ENCODE measurements around the gene KCNN2. TPM values are rescaled to one million over a fixed set of nuclear protein-coding genes. Genes with fewer than 3 reads are reported as not detected.

The KCNN2 gene
- total and polyA plus RNA-seq, 9 of the 15 experiments (the other 6 are each of a cell fraction or from before 2014, with no cell fraction given) = 0.07 TPM; not detected in 8

DNA sequence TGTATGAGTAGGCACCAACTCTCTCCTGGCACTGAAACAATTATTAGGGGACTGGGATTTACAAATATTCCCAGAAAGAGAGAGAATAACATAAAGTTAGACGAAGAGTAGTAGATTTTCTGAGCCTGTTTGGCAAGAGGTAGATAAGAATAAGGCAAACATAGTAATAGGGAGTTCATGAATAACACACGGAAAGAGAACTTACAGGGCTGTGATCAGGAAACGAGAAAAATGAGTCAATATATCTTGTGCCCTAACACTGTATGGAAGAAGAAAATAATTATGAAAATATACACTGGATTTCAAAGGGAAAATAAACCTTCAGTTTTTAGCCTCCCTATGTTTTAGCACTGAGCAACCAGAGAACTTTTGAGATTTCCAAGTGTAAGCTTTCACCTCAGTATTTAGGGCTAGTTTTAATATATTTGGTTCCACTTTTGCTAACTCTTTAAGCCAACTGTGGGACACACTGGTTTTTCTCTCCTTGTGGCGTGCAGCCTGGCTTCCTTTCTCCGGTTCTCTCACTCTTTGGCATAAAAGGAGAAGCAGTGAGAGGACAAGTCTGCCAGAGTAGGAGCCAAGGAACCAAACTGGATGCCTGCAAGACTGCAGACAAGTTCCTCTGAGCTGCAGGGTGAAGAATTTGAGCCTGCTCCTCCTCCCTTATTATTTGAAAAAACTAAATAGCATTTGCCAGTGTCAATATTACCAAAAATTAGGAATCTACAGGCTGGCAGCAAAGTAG, 6.6 kb upstream of the KCNN2 start:
- in situ Hi-C loops (cut with MboI) (no loop called here), intact Hi-C loops (cut with micrococcal nuclease) (no loop called here)
- H3K4me3 ChIP-seq = no peak overlapping the region
- WGBS (ENCODE audit: insufficient coverage, low coverage, missing lambda C conversion rate) = 0% methylated on average over 5 of the region's 5 CpGs
- H3K79me2 ChIP-seq (ENCODE audit: control insufficient read depth, insufficient read depth, low read length) = no peaks in the 10 kb centered on the region
- no peak for ATAC-seq
- no peaks in the 10 kb centered on the region for H3K36me3 ChIP-seq (ENCODE audit: control insufficient read depth, insufficient read depth, low read length)
- H2AFZ ChIP-seq (ENCODE audit: low read depth, low read length) = no peak overlapping the region
- H3K9me3 ChIP-seq (replicated peaks; ENCODE audit: control insufficient read depth, insufficient read depth, low read depth, low read length) = 0 out of 2 replicates have a peak, but pooled peaks cover 2% of the 10 kb centered on the region
- no peaks in the 10 kb centered on the region for H4K20me1 ChIP-seq (replicated peaks; ENCODE audit: control insufficient read depth, insufficient read depth, low read length)
- H3K9ac ChIP-seq (ENCODE audit: insufficient read depth in 1 of 2, low read depth in 2 of 2, low read length in 2 of 2) = no peak overlapping the region
- H3K27me3 ChIP-seq (ENCODE audit: control insufficient read depth in 2 of 2, insufficient read depth in 2 of 2, low read length in 2 of 2) = no peaks in the 10 kb centered on the region
- no peak overlapping the region for H3K27ac ChIP-seq (ENCODE audit: extremely low read depth, low read depth, low read length)
- BruUV-seq (replicated peaks) = no TSS peak
- no peak for TF ChIP-seq ZFP30 (CRISPR knock-in tag; IDR thresholded peaks at IDR 0.05; ENCODE audit: borderline replicate concordance)
- no peak for TF ChIP-seq KAT8 (IDR thresholded peaks at IDR 0.05; ENCODE audit: low read depth)
- TF ChIP-seq, protein P1, sequence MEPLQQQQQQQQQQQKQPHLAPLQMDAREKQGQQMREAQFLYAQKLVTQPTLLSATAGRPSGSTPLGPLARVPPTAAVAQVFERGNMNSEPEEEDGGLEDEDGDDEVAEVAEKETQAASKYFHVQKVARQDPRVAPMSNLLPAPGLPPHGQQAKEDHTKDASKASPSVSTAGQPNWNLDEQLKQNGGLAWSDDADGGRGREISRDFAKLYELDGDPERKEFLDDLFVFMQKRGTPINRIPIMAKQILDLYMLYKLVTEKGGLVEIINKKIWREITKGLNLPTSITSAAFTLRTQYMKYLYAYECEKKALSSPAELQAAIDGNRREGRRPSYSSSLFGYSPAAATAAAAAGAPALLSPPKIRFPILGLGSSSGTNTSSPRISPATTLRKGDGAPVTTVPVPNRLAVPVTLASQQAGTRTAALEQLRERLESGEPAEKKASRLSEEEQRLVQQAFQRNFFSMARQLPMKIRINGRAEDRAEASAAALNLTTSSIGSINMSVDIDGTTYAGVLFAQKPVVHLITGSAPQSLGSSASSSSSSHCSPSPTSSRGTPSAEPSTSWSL (CRISPR knock-in tag; IDR thresholded peaks at IDR 0.05; ENCODE audit: borderline replicate concordance) = no peak
- TF ChIP-seq SMAD3 (CRISPR knock-in tag; conservative IDR thresholded peaks at IDR 0.05) = no peak
- TF ChIP-seq KLF13 (tag; IDR thresholded peaks at IDR 0.05; ENCODE audit: borderline replicate concordance, low read depth) = no peak
- TF ChIP-seq U2AF1 (optimal IDR thresholded peaks at IDR 0.05; ENCODE audit: low read depth, low read length) = no peak
- TF ChIP-seq ZSCAN32 (CRISPR knock-in tag; IDR thresholded peaks at IDR 0.05) = no peak
- TF ChIP-seq FOXJ3 (CRISPR knock-in tag; IDR thresholded peaks at IDR 0.05) = no peak
- TF ChIP-seq, protein P2, sequence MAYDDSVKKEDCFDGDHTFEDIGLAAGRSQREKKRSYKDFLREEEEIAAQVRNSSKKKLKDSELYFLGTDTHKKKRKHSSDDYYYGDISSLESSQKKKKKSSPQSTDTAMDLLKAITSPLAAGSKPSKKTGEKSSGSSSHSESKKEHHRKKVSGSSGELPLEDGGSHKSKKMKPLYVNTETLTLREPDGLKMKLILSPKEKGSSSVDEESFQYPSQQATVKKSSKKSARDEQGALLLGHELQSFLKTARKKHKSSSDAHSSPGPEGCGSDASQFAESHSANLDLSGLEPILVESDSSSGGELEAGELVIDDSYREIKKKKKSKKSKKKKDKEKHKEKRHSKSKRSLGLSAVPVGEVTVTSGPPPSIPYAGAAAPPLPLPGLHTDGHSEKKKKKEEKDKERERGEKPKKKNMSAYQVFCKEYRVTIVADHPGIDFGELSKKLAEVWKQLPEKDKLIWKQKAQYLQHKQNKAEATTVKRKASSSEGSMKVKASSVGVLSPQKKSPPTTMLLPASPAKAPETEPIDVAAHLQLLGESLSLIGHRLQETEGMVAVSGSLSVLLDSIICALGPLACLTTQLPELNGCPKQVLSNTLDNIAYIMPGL (CRISPR knock-in tag; IDR thresholded peaks at IDR 0.05) = no peak
- no peak for TF ChIP-seq ZBTB17 (CRISPR knock-in tag; IDR thresholded peaks at IDR 0.05)
- no peak for TF ChIP-seq NFIC (IDR thresholded peaks at IDR 0.05)
- no peak for TF ChIP-seq ZNF354B (CRISPR knock-in tag; IDR thresholded peaks at IDR 0.05)
- DNase-seq (ENCODE audit: extremely low read depth in 1 of 4, low spot score in 3 of 4) = no peak
- H3K9me1 ChIP-seq (ENCODE audit: control insufficient read depth, insufficient read depth, low read length) = no peaks in the 10 kb centered on the region
- CTCF ChIA-PET (ENCODE audit: low intra/inter-chr PET ratio) = no interaction called here
- no peak overlapping the region for H3K4me2 ChIP-seq (ENCODE audit: insufficient read depth, low read length)
- POLR2A ChIA-PET = no interaction called here
- FAIRE-seq = no peak
- no peaks in the 10 kb centered on the region for H3K4me1 ChIP-seq (replicated peaks in 1 of 2; ENCODE audit: control insufficient read depth in 2 of 2, insufficient read depth in 2 of 2, low read length in 2 of 2)

Measured in K562 (cell line).